Keratinocyte (primary cell): Measurements from ENCODE around the gene WLS. TPM values are rescaled to one million over a fixed set of nuclear protein-coding genes. Genes with fewer than 3 reads are reported as not detected.

Experiments used
- DNase-seq: peaks from one replicate; pipeline ENCODE4 v3.0.0-alpha.2; 2011; ENCODE audit warnings: low read depth, missing footprints, low spot score
- FAIRE-seq: peaks from 2 replicates; lab custom pipeline; 2011; peaks lifted over from hg19 to GRCh38; lab: Jason Lieb, UNC
- H2AFZ ChIP-seq: 2 replicates; pipeline ENCODE4 v1.6.0; 2012; ENCODE audit warnings: low read length, control low read depth, inconsistent platforms; ENCODE audit not compliant: control insufficient read depth
- H3K27ac ChIP-seq: 2 replicates; pipeline ENCODE4 v1.5.1; 2011; ENCODE audit warnings: low read length; ENCODE audit not compliant: control insufficient read depth, insufficient read depth
- H3K27me3 ChIP-seq: 3 replicates; pipeline ENCODE4 v1.6.0; 2011; ENCODE audit warnings: low read length; ENCODE audit not compliant: control insufficient read depth, insufficient read depth; ENCODE audit errors: extremely low read depth
- H3K36me3 ChIP-seq, 2 experiments: 2 replicates in 1 of 2; 3 replicates in 1 of 2; pipeline ENCODE4 v1.5.1; 2011; ENCODE audit warnings: low read length in 2 of 2, mild to moderate bottlenecking in 1 of 2; ENCODE audit not compliant: control insufficient read depth in 2 of 2, insufficient read depth in 2 of 2; ENCODE audit errors: extremely low read depth in 1 of 2
- H3K4me1 ChIP-seq: 3 replicates; pipeline ENCODE4 v1.5.1; 2011; ENCODE audit warnings: low read length; ENCODE audit not compliant: control insufficient read depth, insufficient read depth; ENCODE audit errors: extremely low read depth
- H3K4me2 ChIP-seq: 3 replicates; pipeline ENCODE4 v1.6.0; 2011; ENCODE audit warnings: low read depth, low read length; ENCODE audit not compliant: control insufficient read depth, insufficient read depth; ENCODE audit errors: extremely low read depth
- H3K4me3 ChIP-seq, 3 experiments: fragments of 200-600 bp in 1 of 3; sonication (generic) in 1 of 3; 2 replicates in 2 of 3; 3 replicates in 1 of 3; pipeline ENCODE4 v1.5.1; 2011 to 2016; ENCODE audit warnings: low read length in 3 of 3, mild to moderate bottlenecking in 3 of 3, control low read depth in 2 of 3, inconsistent platforms in 1 of 3, low read depth in 1 of 3, mixed read lengths in 1 of 3, mixed run types in 1 of 3, moderate library complexity in 1 of 3; ENCODE audit not compliant: control insufficient read depth in 2 of 3, insufficient read depth in 2 of 3; ENCODE audit errors: extremely low read depth in 1 of 3
- H3K79me2 ChIP-seq: 2 replicates; pipeline ENCODE4 v1.6.0; 2012; ENCODE audit warnings: low read length; ENCODE audit not compliant: control insufficient read depth, insufficient read depth
- H3K9ac ChIP-seq: 3 replicates; pipeline ENCODE4 v1.6.0; 2011; ENCODE audit warnings: low read length; ENCODE audit not compliant: control insufficient read depth, insufficient read depth; ENCODE audit errors: extremely low read depth
- H3K9me1 ChIP-seq: 3 replicates; pipeline ENCODE4 v1.6.0; 2011; ENCODE audit warnings: low read length; ENCODE audit not compliant: control insufficient read depth, insufficient read depth; ENCODE audit errors: extremely low read depth
- H3K9me3 ChIP-seq: 2 replicates; pipeline ENCODE4 v1.5.1; 2012; ENCODE audit warnings: low read depth, low read length; ENCODE audit not compliant: control insufficient read depth
- H4K20me1 ChIP-seq: 3 replicates; pipeline ENCODE4 v1.6.0; 2011; ENCODE audit warnings: low read length; ENCODE audit not compliant: control insufficient read depth, insufficient read depth; ENCODE audit errors: extremely low read depth
- CTCF ChIP-seq, 3 experiments: IDR thresholded peaks in 1 of 3; conservative IDR thresholded peaks in 1 of 3; optimal IDR thresholded peaks in 1 of 3; 2 replicates in 2 of 3; 3 replicates in 1 of 3; pipeline versions ENCODE3 to v1.5.1; 2011; ENCODE audit warnings: low read length in 3 of 3, mild to moderate bottlenecking in 3 of 3, moderate library complexity in 2 of 3, control low read depth in 1 of 3, inconsistent platforms in 1 of 3; ENCODE audit not compliant: insufficient read depth in 2 of 3; ENCODE audit errors: extremely low read depth in 1 of 3
- EZH2 ChIP-seq: IDR thresholded peaks from one replicate; pipeline ENCODE4 v1.6.1; 2012; ENCODE audit warnings: inconsistent platforms, mild to moderate bottlenecking, low read length, moderate library complexity
- dilution Hi-C: fragments of 300-500 bp; cut with MboI; formaldehyde crosslinking; loops from one replicate; pipeline ENCODE4 v1.7.0; 2020; ENCODE audit warnings: low sequenced_read_pairs; ENCODE audit not compliant: extremely low pct_ligation_motif_present
- polyA plus RNA-seq, 5 experiments: library from polyadenylated mRNA; depleted of rRNA in 3 of 5; stranded (reverse) in 3 of 5; stranded (forward) in 1 of 5; unstranded in 1 of 5; fragments of >200 nt; gene quantifications; 1 replicate in 1 of 5; 2 replicates in 3 of 5; 3 replicates in 1 of 5; pipeline versions ENCODE4 v1.2.1 to v1.2.3, GENCODE V29; 2011 to 2012; ENCODE audit warnings: missing spikeins in 2 of 5, low read depth in 1 of 5, low replicate concordance in 1 of 5

Gene WLS
- polyA plus RNA-seq, 1 donor (not counting 4 experiments of a cell fraction or from before 2014, with no cell fraction given), result 92.4 TPM

- Histone ChIP-seq H3K9ac (no peak overlapping the region), H3K4me3 (no peak overlapping the region), H4K20me1 (no peaks in the 10 kb centered on the region), H3K4me1 (no peaks in the 10 kb centered on the region), H3K4me2 (no peak overlapping the region), H3K9me3 (no peaks in the 10 kb centered on the region), H3K27ac (no peak overlapping the region), H3K79me2 (peaks cover 2% of the 10 kb centered on the region), H3K9me1 (no peaks in the 10 kb centered on the region), H3K27me3 (no peaks in the 10 kb centered on the region), H3K36me3 (peaks cover 2 to 4% of the 10 kb centered on the region in 2 experiments), H2AFZ (no peak overlapping the region)
- DNase-seq (no peak), FAIRE-seq (no peak)
- TF ChIP-seq CTCF (optimal IDR thresholded peaks at IDR 0.05 in 1 of 3, IDR thresholded peaks at IDR 0.05 in 1 of 3, conservative IDR thresholded peaks at IDR 0.05 in 1 of 3; ENCODE audit: extremely low read depth in 1 of 3, insufficient read depth in 2 of 3, low read length in 3 of 3) (no peak), EZH2 (no peak)
- dilution Hi-C loops, result no loop called here
Observed at GRCh38 chr1:68166348-68166747, 66.0 kb downstream of the WLS start.

- Histone ChIP-seq H3K9me1 (no peaks in the 10 kb centered on the region), H3K9ac (no peak overlapping the region), H2AFZ (no peak overlapping the region), H3K36me3 (peaks cover 2 to 4% of the 10 kb centered on the region in 2 experiments), H3K27me3 (no peaks in the 10 kb centered on the region), H3K4me3 (no peak overlapping the region), H3K4me2 (no peak overlapping the region), H3K9me3 (no peaks in the 10 kb centered on the region), H3K79me2 (peaks cover 2% of the 10 kb centered on the region), H3K4me1 (no peaks in the 10 kb centered on the region), H3K27ac (no peak overlapping the region), H4K20me1 (no peaks in the 10 kb centered on the region)
- TF ChIP-seq EZH2 (no peak), CTCF (optimal IDR thresholded peaks at IDR 0.05 in 1 of 3, IDR thresholded peaks at IDR 0.05 in 1 of 3, conservative IDR thresholded peaks at IDR 0.05 in 1 of 3; ENCODE audit: extremely low read depth in 1 of 3, insufficient read depth in 2 of 3, low read length in 3 of 3) (no peak)
- dilution Hi-C loops, result no loop called here
- FAIRE-seq, result no peak
- DNase-seq, result no peak
Observed at GRCh38 chr1:68165665-68166064, 66.7 kb downstream of the WLS start.
